DMS153 treated with DMSO at 0.1 percent for 48 hours (cell line): ENCODE measurements around the gene NDUFB11.

Source experiments
- DNase-seq: peaks from one replicate; lab custom pipeline; 2025; ENCODE audit not compliant: unreplicated experiment; lab: John Stamatoyannopoulos, UW

Gene NDUFB11

GRCh38 chrX:47174846-47175587 is 30.5 kb upstream of the NDUFB11 start:
- DNase-seq, result no peak

- DNase-seq, result no peak
These were observed 29.9 kb upstream of the NDUFB11 start for GRCh38 chrX:47174376-47174775.

GRCh38 chrX:47172971-47173792 is 28.7 kb upstream of the NDUFB11 start:
- DNase-seq, result no peak

GRCh38 chrX:47172549-47172948 is 28.0 kb upstream of the NDUFB11 start:
- no peak for DNase-seq

GRCh38 chrX:47171996-47172395 is 27.5 kb upstream of the NDUFB11 start:
- no peak for DNase-seq

- DNase-seq, result no peak
These were observed 26.6 kb upstream of the NDUFB11 start for GRCh38 chrX:47170861-47171692.

- no peak for DNase-seq
These were observed 25.4 kb upstream of the NDUFB11 start for GRCh38 chrX:47169726-47170515.

- DNase-seq, result no peak
These were observed 24.8 kb upstream of the NDUFB11 start for GRCh38 chrX:47169273-47169672.

GRCh38 chrX:47168495-47169073 is 24.1 kb upstream of the NDUFB11 start:
- DNase-seq, result no peak

GRCh38 chrX:47166126-47166525 is 21.6 kb upstream of the NDUFB11 start:
- DNase-seq, result no peak

GRCh38 chrX:47164420-47164819 is 19.9 kb upstream of the NDUFB11 start:
- no peak for DNase-seq

GRCh38 chrX:47162927-47163583 is 18.6 kb upstream of the NDUFB11 start:
- DNase-seq, result no peak

- DNase-seq, result no peak
These were observed 16.3 kb upstream of the NDUFB11 start for GRCh38 chrX:47160781-47161180.

GRCh38 chrX:47158781-47159180 is 14.3 kb upstream of the NDUFB11 start:
- no peak for DNase-seq

- DNase-seq, result no peak
These were observed 13.6 kb upstream of the NDUFB11 start for GRCh38 chrX:47158131-47158530.

- DNase-seq, result no peak
These were observed 12.4 kb upstream of the NDUFB11 start for GRCh38 chrX:47156611-47157520.

GRCh38 chrX:47151435-47151834 is 6.9 kb upstream of the NDUFB11 start:
- DNase-seq, result no peak

GRCh38 chrX:47148946-47149345 is 4.4 kb upstream of the NDUFB11 start:
- DNase-seq, result no peak
